Left lung (tissue), 10 donors: ENCODE results near the gene RERE. TPM values are rescaled to one million over a fixed set of nuclear protein-coding genes. Genes with fewer than 3 reads are reported as not detected.

Experiments used
- ATAC-seq: fragments of 200-7000 bp; cut with Tn5 transposase; one replicate; pipeline ENCODE4 v1.9.1; 2020; ENCODE audit warnings: moderate library complexity
- DNase-seq, 4 donors: peaks; one replicate each; pipeline ENCODE4 v3.0.0-alpha.2; 2013 to 2020
- H3K27ac ChIP-seq, 2 donors: fragments of 200-600 bp; sonication (generic) in 1 of 2; one replicate each; pipeline versions ENCODE4 v1.5.0 to v1.8.0; 2020 to 2021
- H3K27me3 ChIP-seq, 2 donors: fragments of 200-600 bp; sonication (generic) in 1 of 2; one replicate each; pipeline versions ENCODE4 v1.5.0 to v1.8.0; 2020 to 2021
- H3K36me3 ChIP-seq, 2 donors: fragments of 200-600 bp; sonication (generic) in 1 of 2; one replicate each; pipeline versions ENCODE4 v1.5.0 to v1.8.0; 2020 to 2021
- H3K4me1 ChIP-seq, 2 donors: fragments of 200-600 bp; one replicate each; pipeline ENCODE4 v1.8.0; 2021
- H3K4me3 ChIP-seq, 2 donors: fragments of 200-600 bp; sonication (generic) in 1 of 2; one replicate each; pipeline versions ENCODE4 v1.5.0 to v1.8.0; 2020 to 2021; ENCODE audit warnings: mild to moderate bottlenecking in 1 of 2
- H3K9me3 ChIP-seq, 2 donors: fragments of 200-600 bp; sonication (generic) in 1 of 2; one replicate each; pipeline versions ENCODE4 v1.5.0 to v1.8.0; 2020 to 2021
- intact Hi-C, 2 donors: fragments of 100-400 bp; cut with DNase I; formaldehyde crosslinking; loops; one replicate each; pipeline versions ENCODE4 v1.11.2 to v1.14.2; 2022
- polyA plus RNA-seq, 6 donors: library from polyadenylated mRNA; unstranded; fragments of 120-200 nt; gene quantifications; one replicate each; pipeline ENCODE4 v1.2.1, GENCODE V29; 2013; ENCODE audit not compliant: insufficient read length in 6 of 6
- total RNA-seq, 2 donors: library from RNA; stranded (reverse); fragmentation: NEBNext Ultra II Directional; extraction: Animal tissue kit (Norgen Biotek cat#: 25700); gene quantifications; one replicate each; pipeline ENCODE4 v1.2.1, GENCODE V29; 2021
- TF ChIP-seq, protein P1 (sequence below), 2 donors: fragments of 200-600 bp; sonication (generic) in 1 of 2; IDR thresholded peaks; one replicate each; pipeline versions ENCODE4 v1.5.0 to v1.8.0; 2021; ENCODE audit warnings: antibody characterized with exemption in 2 of 2
- donor health status: DM: no; HTN: yes; CAD: no.
- donor health status: DM: no; HTN: no; CAD: no.

RERE gene
- total and polyA plus RNA-seq, 8 donors = 73.3 to 135 (median 130) TPM

DNA sequence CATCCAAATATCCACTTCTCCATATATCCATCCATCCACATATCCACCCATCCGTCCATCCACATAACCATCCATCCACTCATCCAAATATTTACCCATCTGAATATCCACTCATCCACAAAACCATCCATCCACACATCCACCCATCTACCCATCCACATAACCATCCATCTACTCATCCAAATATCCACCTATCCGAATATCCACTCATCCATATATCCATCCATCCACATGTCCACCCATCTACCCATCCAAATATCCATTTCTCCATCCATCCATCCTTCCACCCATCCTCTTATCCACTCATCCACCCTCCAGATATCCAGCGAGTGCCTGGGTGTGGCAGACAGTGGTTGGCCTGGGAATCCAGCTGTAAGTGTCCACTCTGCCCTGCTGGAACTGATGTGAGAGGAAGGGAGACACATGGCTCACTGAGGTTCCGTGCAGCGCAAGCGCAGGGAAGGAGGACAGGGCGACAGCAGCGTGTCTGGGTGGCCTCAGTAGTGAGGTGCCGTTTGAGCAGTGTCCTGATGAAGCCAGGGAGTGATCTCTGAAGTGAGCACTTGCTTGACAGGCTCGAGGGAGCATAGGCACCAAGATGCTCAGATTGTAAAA, 472.4 kb downstream of the RERE start:
- Histone ChIP-seq H3K36me3 (no peaks in the 10 kb centered on the region), H3K27me3 (no peaks in the 10 kb centered on the region), H3K9me3 (no peaks in the 10 kb centered on the region), H3K27ac (no peak overlapping the region), H3K4me1 (peaks cover 0 to 19% of the 10 kb centered on the region in 2 donors), H3K4me3 (no peak overlapping the region)
- ATAC-seq (no peak), DNase-seq (peak in 1 of 4 donors; percentile 41)
- intact Hi-C loops = no loop called here
- TF ChIP-seq, protein P1, sequence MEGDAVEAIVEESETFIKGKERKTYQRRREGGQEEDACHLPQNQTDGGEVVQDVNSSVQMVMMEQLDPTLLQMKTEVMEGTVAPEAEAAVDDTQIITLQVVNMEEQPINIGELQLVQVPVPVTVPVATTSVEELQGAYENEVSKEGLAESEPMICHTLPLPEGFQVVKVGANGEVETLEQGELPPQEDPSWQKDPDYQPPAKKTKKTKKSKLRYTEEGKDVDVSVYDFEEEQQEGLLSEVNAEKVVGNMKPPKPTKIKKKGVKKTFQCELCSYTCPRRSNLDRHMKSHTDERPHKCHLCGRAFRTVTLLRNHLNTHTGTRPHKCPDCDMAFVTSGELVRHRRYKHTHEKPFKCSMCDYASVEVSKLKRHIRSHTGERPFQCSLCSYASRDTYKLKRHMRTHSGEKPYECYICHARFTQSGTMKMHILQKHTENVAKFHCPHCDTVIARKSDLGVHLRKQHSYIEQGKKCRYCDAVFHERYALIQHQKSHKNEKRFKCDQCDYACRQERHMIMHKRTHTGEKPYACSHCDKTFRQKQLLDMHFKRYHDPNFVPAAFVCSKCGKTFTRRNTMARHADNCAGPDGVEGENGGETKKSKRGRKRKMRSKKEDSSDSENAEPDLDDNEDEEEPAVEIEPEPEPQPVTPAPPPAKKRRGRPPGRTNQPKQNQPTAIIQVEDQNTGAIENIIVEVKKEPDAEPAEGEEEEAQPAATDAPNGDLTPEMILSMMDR (IDR thresholded peaks at IDR 0.05) = no peak

DNA sequence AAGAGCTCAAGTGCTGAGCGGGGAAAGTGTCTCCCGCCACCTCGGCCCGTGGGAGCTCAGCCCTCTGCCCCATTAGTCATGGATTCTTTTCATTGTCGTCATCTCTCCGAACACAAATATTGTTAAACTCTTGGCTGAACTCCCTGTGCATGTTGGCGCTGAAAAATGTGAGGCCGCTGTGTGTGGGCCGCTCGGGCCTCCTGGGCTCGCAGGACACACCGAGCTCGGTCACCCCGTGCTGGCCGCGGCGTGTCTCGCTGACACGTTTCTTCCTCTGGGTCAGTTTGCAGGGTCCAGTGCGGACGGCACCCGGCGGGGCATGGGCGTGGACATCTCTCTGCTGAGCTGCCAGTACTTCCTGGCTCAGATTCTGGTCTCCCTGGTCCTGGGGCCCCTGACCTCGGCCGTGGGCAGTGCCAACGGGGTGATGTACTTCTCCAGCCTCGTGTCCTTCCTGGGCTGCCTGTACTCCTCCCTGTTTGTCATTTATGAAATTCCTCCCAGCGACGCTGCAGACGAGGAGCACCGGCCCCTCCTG, 473.9 kb downstream of the RERE start:
- TF ChIP-seq, protein P1 (IDR thresholded peaks at IDR 0.05) = no peak
- peaks cover 0 to 16% of the 10 kb centered on the region in 2 donors for H3K4me1 ChIP-seq
- H3K9me3 ChIP-seq = no peaks in the 10 kb centered on the region
- intact Hi-C loops = no loop called here
- DNase-seq (peak; percentile 58 to 86 (median 80)), ATAC-seq (peak; percentile 79)
- H3K27ac ChIP-seq = peak overlapping the region in 1 of 2 donors; percentile 42
- H3K27me3 ChIP-seq = no peaks in the 10 kb centered on the region
- H3K36me3 ChIP-seq = no peaks in the 10 kb centered on the region
- H3K4me3 ChIP-seq = no peak overlapping the region

DNA sequence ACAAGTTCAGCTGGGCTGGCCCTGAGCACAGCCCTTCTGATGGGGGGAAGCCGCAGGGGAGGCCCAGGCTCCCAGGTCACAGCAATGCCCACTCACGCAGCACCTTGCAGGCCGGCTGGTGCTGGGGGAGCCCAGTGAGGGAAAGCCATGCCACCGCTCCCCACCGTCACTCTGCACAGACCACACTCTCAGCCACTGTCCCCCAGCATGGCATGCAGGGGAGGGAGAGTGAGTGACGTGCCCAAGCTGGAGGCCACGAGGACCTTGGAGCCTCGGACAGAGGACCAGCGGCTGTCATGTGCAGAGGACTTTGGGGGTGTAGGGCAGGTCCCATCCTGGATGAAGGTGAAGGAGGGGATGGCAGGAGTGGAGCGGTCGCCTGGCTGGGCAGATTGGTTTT, 474.4 kb downstream of the RERE start:
- H3K36me3 ChIP-seq = no peaks in the 10 kb centered on the region
- no peaks in the 10 kb centered on the region for H3K9me3 ChIP-seq
- intact Hi-C loops = no loop called here
- H3K27me3 ChIP-seq = no peaks in the 10 kb centered on the region
- H3K4me1 ChIP-seq = peaks cover 0 to 16% of the 10 kb centered on the region in 2 donors
- DNase-seq = no peak
- H3K4me3 ChIP-seq = no peak overlapping the region
- TF ChIP-seq, protein P1 (IDR thresholded peaks at IDR 0.05) = no peak
- H3K27ac ChIP-seq = peak overlapping the region in 1 of 2 donors; percentile 42
- ATAC-seq = no peak

DNA sequence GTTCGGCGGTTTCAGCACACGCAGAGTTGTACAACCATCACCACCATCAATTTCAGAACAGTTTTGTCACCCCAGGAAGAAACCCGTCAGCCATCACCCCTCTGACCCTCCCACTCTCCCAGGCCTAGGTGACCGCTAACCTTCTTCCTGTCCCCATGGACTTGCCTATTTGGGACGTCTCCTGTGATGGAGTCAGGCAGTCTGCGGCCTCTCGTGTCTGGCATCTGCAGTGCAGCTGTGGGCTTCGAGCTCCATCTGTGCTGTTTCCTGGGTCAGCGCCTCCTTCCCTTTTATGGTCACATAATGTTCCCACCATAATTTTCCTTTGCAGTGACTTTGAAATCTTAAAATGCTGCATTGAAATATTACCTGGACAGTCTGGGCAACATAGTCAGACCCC, 475.1 kb downstream of the RERE start:
- H3K27ac ChIP-seq = no peak overlapping the region
- H3K4me1 ChIP-seq = peaks cover 0 to 13% of the 10 kb centered on the region in 2 donors
- DNase-seq = peak in 1 of 4 donors; percentile 52
- no peak overlapping the region for H3K4me3 ChIP-seq
- no peaks in the 10 kb centered on the region for H3K9me3 ChIP-seq
- ATAC-seq = no peak
- no peaks in the 10 kb centered on the region for H3K27me3 ChIP-seq
- intact Hi-C loops = no loop called here
- TF ChIP-seq, protein P1 (IDR thresholded peaks at IDR 0.05) = no peak
- H3K36me3 ChIP-seq = no peaks in the 10 kb centered on the region

DNA sequence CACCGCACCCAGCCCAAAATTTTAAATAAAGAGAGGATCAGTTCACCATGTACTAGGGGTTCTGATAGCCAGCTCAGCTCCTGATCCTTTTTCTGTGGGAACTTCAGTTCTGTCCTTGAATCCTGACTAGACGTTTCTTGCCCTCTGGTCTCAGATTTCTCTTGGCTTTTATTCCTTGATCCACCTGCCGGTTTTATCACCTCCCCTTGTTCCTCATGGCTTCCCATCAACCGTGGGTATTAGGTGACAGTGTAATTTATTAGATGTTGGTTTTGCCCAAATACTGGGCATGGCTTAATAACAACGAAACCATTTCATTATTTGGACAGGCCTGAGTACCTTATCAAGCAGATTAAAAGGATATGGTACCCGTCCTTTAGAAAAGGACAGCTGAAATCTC, 477.0 kb downstream of the RERE start:
- Histone ChIP-seq H3K27me3 (no peaks in the 10 kb centered on the region), H3K4me3 (no peak overlapping the region), H3K4me1 (peaks cover 0 to 13% of the 10 kb centered on the region in 2 donors), H3K27ac (no peak overlapping the region), H3K9me3 (no peaks in the 10 kb centered on the region), H3K36me3 (no peaks in the 10 kb centered on the region)
- ATAC-seq (no peak), DNase-seq (no peak)
- TF ChIP-seq, protein P1 (IDR thresholded peaks at IDR 0.05) = no peak
- intact Hi-C loops = no loop called here
